K562 (cell line): ENCODE measurements around the gene YARS1. TPM values are rescaled to one million over a fixed set of nuclear protein-coding genes. Genes with fewer than 3 reads are reported as not detected.

Experiments
- ASH1L ChIP-seq: fragments of 450-650 bp; IDR thresholded peaks from 2 replicates; pipeline ENCODE4 v1.6.1; 2018; ENCODE audit warnings: borderline replicate concordance, mild to moderate bottlenecking, low read depth; ENCODE audit not compliant: partially characterized antibody
- BCOR ChIP-seq: fragments of 450-650 bp; IDR thresholded peaks from 2 replicates; pipeline ENCODE4 v1.6.1; 2016
- C11orf30 ChIP-seq: fragments of 450-650 bp; IDR thresholded peaks from 2 replicates; pipeline ENCODE4 v1.6.1; 2016; ENCODE audit warnings: low read depth, mild to moderate bottlenecking
- CTBP1 ChIP-seq: fragments of 450-650 bp; IDR thresholded peaks from 2 replicates; pipeline ENCODE4 v1.6.1; 2016; ENCODE audit warnings: borderline replicate concordance
- CXXC5 ChIP-seq: fragments of 250-450 bp; sonication (Bioruptor Pico); IDR thresholded peaks from 2 replicates; pipeline ENCODE4 v1.8.0; 2022; ENCODE audit warnings: inconsistent platforms, mild to moderate bottlenecking, moderate library complexity
- EGR1 ChIP-seq: fragments of 450-650 bp; conservative IDR thresholded peaks from 2 replicates; pipeline ENCODE4 v1.6.1; 2017; ENCODE audit warnings: mild to moderate bottlenecking
- ELF2 ChIP-seq: fragments of 250-450 bp; sonication (Bioruptor Pico); IDR thresholded peaks from 2 replicates; pipeline ENCODE4 v1.5.0; 2021; ENCODE audit warnings: mild to moderate bottlenecking
- GATAD2A ChIP-seq: fragments of 450-650 bp; IDR thresholded peaks from 2 replicates; pipeline ENCODE4 v1.6.1; 2017
- KAT7 ChIP-seq: sonication (generic); formaldehyde crosslinking; IDR thresholded peaks from 2 replicates; pipeline ENCODE4 v1.8.0; 2022; ENCODE audit warnings: missing genetic modification reagents, mild to moderate bottlenecking, borderline replicate concordance
- MED1 ChIP-seq: sonication (generic); formaldehyde crosslinking; IDR thresholded peaks from 2 replicates; pipeline ENCODE4 v1.8.1; 2023; ENCODE audit warnings: missing genetic modification reagents, borderline replicate concordance
- MYNN ChIP-seq, 2 experiments: sonication (generic); formaldehyde crosslinking in 1 of 2; IDR thresholded peaks; 2 replicates each; pipeline versions ENCODE4 v1.5.0 to v1.6.1; 2016 to 2020; ENCODE audit warnings: antibody characterized with exemption in 1 of 2, missing genetic modification reagents in 1 of 2
- NFIC ChIP-seq: fragments of 450-650 bp; IDR thresholded peaks from 2 replicates; pipeline ENCODE4 v1.6.1; 2017; ENCODE audit warnings: mild to moderate bottlenecking, inconsistent platforms
- RBFOX2 ChIP-seq: fragments of 200-400 bp; formaldehyde crosslinking; IDR thresholded peaks from 2 replicates; pipeline ENCODE4 v1.6.1; 2017; ENCODE audit warnings: low read depth, mild to moderate bottlenecking, low read length, moderate library complexity
- SNIP1 ChIP-seq: fragments of 450-650 bp; IDR thresholded peaks from 2 replicates; pipeline ENCODE4 v1.7.1; 2017; ENCODE audit warnings: low read depth, mild to moderate bottlenecking
- SP1 ChIP-seq: sonication (generic); formaldehyde crosslinking; IDR thresholded peaks from 2 replicates; pipeline ENCODE4 v1.8.1; 2022; ENCODE audit warnings: mild to moderate bottlenecking, missing genetic modification reagents
- SRSF1 ChIP-seq: fragments of 200-400 bp; formaldehyde crosslinking; IDR thresholded peaks from 2 replicates; pipeline ENCODE4 v1.6.1; 2017; ENCODE audit warnings: mild to moderate bottlenecking, low read depth, low read length, moderate library complexity
- TFAP4 ChIP-seq: sonication (generic); formaldehyde crosslinking; IDR thresholded peaks from 2 replicates; pipeline ENCODE4 v1.8.0; 2022; ENCODE audit warnings: missing genetic modification reagents, mild to moderate bottlenecking, moderate library complexity, borderline replicate concordance
- ZC3H4 ChIP-seq: sonication (generic); formaldehyde crosslinking; IDR thresholded peaks from 2 replicates; pipeline ENCODE4 v1.9.0; 2021; ENCODE audit warnings: missing genetic modification reagents, borderline replicate concordance
- ZKSCAN3 ChIP-seq: fragments of 250-450 bp; sonication (Bioruptor Pico); IDR thresholded peaks from 2 replicates; pipeline ENCODE4 v1.4.0; 2020
- ZNF3 ChIP-seq: fragments of 250-450 bp; sonication (Bioruptor Pico); IDR thresholded peaks from 2 replicates; pipeline ENCODE4 v1.5.0; 2021; ENCODE audit warnings: mild to moderate bottlenecking, moderate library complexity
- ZNF316 ChIP-seq: fragments of 450-650 bp; IDR thresholded peaks from 2 replicates; pipeline ENCODE4 v1.6.1; 2016
- polyA plus RNA-seq, 8 experiments: library from polyadenylated mRNA; depleted of rRNA in 4 of 8; stranded (reverse) in 5 of 8; unstranded in 3 of 8; fragments of >200 nt; fragmentation: Nextera tagmentation in 2 of 8; fragmentation: Illumina TruSeq in 1 of 8; extraction: Ambion mirVana in 2 of 8; extraction: Trizol in 1 of 8; gene quantifications; 2 replicates each; pipeline versions ENCODE4 v1.2.1 to v1.2.3, GENCODE V29; 2011 to 2014; ENCODE audit warnings: inconsistent platforms in 1 of 8, missing spikeins in 1 of 8
- total RNA-seq, 7 experiments: library from RNA; depleted of rRNA in 6 of 7; stranded (reverse); fragments of >200 nt in 6 of 7; fragmentation: Illumina TruSeq in 2 of 7; extraction: Trizol in 2 of 7; gene quantifications; 2 replicates each; pipeline versions ENCODE4 v1.2.1 to v1.2.3, GENCODE V29; 2011 to 2021; ENCODE audit warnings: low replicate concordance in 1 of 7
- TF ChIP-seq, protein P1 (sequence below): sonication (generic); formaldehyde crosslinking; IDR thresholded peaks from 2 replicates; pipeline ENCODE4 v1.8.0; 2022; ENCODE audit warnings: mild to moderate bottlenecking, missing genetic modification reagents
- TF ChIP-seq, protein P2 (sequence below): sonication (generic); formaldehyde crosslinking; IDR thresholded peaks from 2 replicates; pipeline ENCODE4 v1.8.1; 2023; ENCODE audit warnings: mild to moderate bottlenecking, missing genetic modification reagents

YARS1 gene
- total and polyA plus RNA-seq, 9 of the 15 experiments (the other 6 are each of a cell fraction or from before 2014, with no cell fraction given), result 66.2 to 336 (median 201) TPM

DNA sequence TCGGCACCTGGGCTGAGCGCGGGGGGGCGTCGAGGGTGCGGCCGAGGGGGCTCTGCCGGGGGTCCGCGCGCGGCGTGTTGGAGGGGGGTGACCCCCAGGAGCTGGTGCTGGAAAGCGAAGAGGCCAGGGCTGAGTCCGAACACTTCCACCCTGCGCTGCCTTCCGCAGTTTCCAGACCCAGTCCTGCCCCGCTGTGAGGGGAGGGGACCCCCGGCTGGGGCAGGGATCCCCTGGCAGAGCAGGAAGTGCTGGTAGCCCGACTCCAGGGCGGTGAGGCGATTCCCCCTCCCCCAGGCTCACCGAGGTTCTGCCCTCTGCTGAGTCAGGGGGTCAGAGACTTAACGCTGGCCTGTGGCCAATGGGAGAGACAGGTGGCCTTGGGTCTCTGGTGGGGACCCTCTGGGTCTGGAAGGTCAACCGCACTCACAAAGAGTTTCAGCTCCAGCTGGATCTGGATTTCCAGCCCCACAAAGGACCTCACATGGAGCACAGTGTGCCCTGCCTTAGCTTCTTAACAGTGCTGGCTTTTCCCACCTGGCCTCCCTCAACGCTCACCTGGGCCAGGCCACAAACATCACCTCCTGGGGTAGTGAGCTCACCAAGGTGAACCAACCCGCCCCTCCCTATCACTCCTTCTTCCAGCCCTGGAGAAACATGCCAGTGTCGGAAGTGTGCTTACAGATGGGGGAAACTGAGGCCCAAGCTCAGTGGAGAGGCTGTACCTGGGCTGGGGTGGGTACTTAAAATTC is 74.8 kb downstream of the YARS1 start (continued):
- TF ChIP-seq, protein P1, sequence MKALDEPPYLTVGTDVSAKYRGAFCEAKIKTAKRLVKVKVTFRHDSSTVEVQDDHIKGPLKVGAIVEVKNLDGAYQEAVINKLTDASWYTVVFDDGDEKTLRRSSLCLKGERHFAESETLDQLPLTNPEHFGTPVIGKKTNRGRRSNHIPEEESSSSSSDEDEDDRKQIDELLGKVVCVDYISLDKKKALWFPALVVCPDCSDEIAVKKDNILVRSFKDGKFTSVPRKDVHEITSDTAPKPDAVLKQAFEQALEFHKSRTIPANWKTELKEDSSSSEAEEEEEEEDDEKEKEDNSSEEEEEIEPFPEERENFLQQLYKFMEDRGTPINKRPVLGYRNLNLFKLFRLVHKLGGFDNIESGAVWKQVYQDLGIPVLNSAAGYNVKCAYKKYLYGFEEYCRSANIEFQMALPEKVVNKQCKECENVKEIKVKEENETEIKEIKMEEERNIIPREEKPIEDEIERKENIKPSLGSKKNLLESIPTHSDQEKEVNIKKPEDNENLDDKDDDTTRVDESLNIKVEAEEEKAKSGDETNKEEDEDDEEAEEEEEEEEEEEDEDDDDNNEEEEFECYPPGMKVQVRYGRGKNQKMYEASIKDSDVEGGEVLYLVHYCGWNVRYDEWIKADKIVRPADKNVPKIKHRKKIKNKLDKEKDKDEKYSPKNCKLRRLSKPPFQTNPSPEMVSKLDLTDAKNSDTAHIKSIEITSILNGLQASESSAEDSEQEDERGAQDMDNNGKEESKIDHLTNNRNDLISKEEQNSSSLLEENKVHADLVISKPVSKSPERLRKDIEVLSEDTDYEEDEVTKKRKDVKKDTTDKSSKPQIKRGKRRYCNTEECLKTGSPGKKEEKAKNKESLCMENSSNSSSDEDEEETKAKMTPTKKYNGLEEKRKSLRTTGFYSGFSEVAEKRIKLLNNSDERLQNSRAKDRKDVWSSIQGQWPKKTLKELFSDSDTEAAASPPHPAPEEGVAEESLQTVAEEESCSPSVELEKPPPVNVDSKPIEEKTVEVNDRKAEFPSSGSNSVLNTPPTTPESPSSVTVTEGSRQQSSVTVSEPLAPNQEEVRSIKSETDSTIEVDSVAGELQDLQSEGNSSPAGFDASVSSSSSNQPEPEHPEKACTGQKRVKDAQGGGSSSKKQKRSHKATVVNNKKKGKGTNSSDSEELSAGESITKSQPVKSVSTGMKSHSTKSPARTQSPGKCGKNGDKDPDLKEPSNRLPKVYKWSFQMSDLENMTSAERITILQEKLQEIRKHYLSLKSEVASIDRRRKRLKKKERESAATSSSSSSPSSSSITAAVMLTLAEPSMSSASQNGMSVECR, result 0 out of 2 replicates have a peak, but pooled peaks have one; percentile 28
- TF ChIP-seq SP1 (CRISPR knock-in tag), result peak; percentile 62; the same call in 1 of the 2 replicates
- no peak for TF ChIP-seq ZNF3
- 0 out of 2 replicates have a peak, but pooled peaks have one; percentile 0 for TF ChIP-seq KAT7 (CRISPR knock-in tag)
- TF ChIP-seq MED1, result peak; percentile 74; the same call in 1 of the 2 replicates
- TF ChIP-seq CTBP1, result no peak
- TF ChIP-seq TFAP4 (CRISPR knock-in tag), result peak; percentile 47; the same call in 1 of the 2 replicates
- no peak for TF ChIP-seq ASH1L
- 0 out of 2 replicates have a peak, but pooled peaks have one; percentile 7 for TF ChIP-seq EGR1
- 0 out of 2 replicates have a peak, but pooled peaks have one; percentile 30 for TF ChIP-seq ELF2 (CRISPR knock-in tag)
- no peak for TF ChIP-seq SRSF1
- no peak for TF ChIP-seq SNIP1
- no peak for TF ChIP-seq ZKSCAN3 (CRISPR knock-in tag)
- peak; percentile 64 for TF ChIP-seq ZNF316
- 0 out of 2 replicates have a peak, but pooled peaks have one; percentile 65 for TF ChIP-seq GATAD2A
- TF ChIP-seq NFIC, result peak; percentile 82
- TF ChIP-seq, protein P2, sequence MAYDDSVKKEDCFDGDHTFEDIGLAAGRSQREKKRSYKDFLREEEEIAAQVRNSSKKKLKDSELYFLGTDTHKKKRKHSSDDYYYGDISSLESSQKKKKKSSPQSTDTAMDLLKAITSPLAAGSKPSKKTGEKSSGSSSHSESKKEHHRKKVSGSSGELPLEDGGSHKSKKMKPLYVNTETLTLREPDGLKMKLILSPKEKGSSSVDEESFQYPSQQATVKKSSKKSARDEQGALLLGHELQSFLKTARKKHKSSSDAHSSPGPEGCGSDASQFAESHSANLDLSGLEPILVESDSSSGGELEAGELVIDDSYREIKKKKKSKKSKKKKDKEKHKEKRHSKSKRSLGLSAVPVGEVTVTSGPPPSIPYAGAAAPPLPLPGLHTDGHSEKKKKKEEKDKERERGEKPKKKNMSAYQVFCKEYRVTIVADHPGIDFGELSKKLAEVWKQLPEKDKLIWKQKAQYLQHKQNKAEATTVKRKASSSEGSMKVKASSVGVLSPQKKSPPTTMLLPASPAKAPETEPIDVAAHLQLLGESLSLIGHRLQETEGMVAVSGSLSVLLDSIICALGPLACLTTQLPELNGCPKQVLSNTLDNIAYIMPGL (CRISPR knock-in tag), result 0 out of 2 replicates have a peak, but pooled peaks have one; percentile 40
- TF ChIP-seq MYNN (IDR thresholded peaks at IDR 0.05), result 0 out of 2 replicates have a peak, but pooled peaks have one; percentile 35
- TF ChIP-seq MYNN (CRISPR knock-in tag; IDR thresholded peaks at IDR 0.05), result no peak
- TF ChIP-seq ZC3H4 (CRISPR knock-in tag), result 0 out of 2 replicates have a peak, but pooled peaks have one; percentile 41
- peak; percentile 55; the same call in 1 of the 2 replicates for TF ChIP-seq BCOR
- peak; percentile 16; the same call in 1 of the 2 replicates for TF ChIP-seq RBFOX2
- TF ChIP-seq C11orf30, result peak; percentile 66
- no peak for TF ChIP-seq CXXC5 (CRISPR knock-in tag)
